GM12878 (cell line): ENCODE measurements around the gene PPME1.

Experiments used
- NFYA ChIP-seq: IDR thresholded peaks from 2 replicates; pipeline ENCODE4 v1.6.1; 2011; ENCODE audit warnings: low read depth, mild to moderate bottlenecking, low read length, improper control_type of control experiment, borderline replicate concordance
- POU2F2 ChIP-seq: IDR thresholded peaks from 3 replicates; pipeline ENCODE4 v1.6.1; 2011; ENCODE audit warnings: low read depth, mild to moderate bottlenecking, low read length, borderline replicate concordance
- RBBP5 ChIP-seq: fragments of 200-600 bp; sonication (generic); conservative IDR thresholded peaks from 2 replicates; pipeline ENCODE4 v1.6.1; 2016
- USF2 ChIP-seq: IDR thresholded peaks from 2 replicates; pipeline ENCODE4 v1.6.1; 2011; ENCODE audit warnings: low read depth, low read length, improper control_type of control experiment, borderline replicate concordance

- TF ChIP-seq POU2F2: no peak
- TF ChIP-seq NFYA: no peak
- TF ChIP-seq USF2: no peak
- no peak for TF ChIP-seq RBBP5
These were observed 109.4 kb downstream of the PPME1 start for GRCh38 chr11:74280494-74280893.
